Measurements from ENCODE around the gene OR52A5. TPM values are rescaled to one million over a fixed set of nuclear protein-coding genes. Genes with fewer than 3 reads are reported as not detected.

OR52A5 gene
- total RNA-seq, 4 donors from 2014 or later, result 0.12 TPM; not detected in 3

- H3K27ac ChIP-seq, result no peak overlapping the region
- H3K9me3 ChIP-seq, result no peaks in the 10 kb centered on the region
- H3K27me3 ChIP-seq, result no peaks in the 10 kb centered on the region
- ATAC-seq, result peak; percentile 53
- WGBS, 2 donors (ENCODE audit: low coverage in 1 of 2), result 4 to 8% methylated on average over 4 of the region's 4 CpGs
- no peak overlapping the region for H3K4me3 ChIP-seq
- H3K4me1 ChIP-seq, result no peaks in the 10 kb centered on the region
- no peak for TF ChIP-seq POLR2AphosphoS5 (IDR thresholded peaks at IDR 0.05)
- peak; percentile 44 to 77 (median 58) for TF ChIP-seq CTCF (IDR thresholded peaks at IDR 0.05)
- no peaks in the 10 kb centered on the region for H3K36me3 ChIP-seq
These were observed 14.2 kb downstream of the OR52A5 start for GRCh38 chr11:5123802-5124521.

- Histone ChIP-seq H3K9me3 (no peaks in the 10 kb centered on the region), H3K36me3 (no peaks in the 10 kb centered on the region), H3K4me1 (no peaks in the 10 kb centered on the region), H3K4me3 (no peak overlapping the region), H3K27me3 (peaks cover 4% of the 10 kb centered on the region), H3K27ac (no peak overlapping the region)
- no peak for ATAC-seq
- TF ChIP-seq EP300 (IDR thresholded peaks at IDR 0.05) (no peak), POLR2AphosphoS5 (IDR thresholded peaks at IDR 0.05) (no peak), POLR2A (IDR thresholded peaks at IDR 0.05) (no peak), CTCF (IDR thresholded peaks at IDR 0.05) (no peak)
- 68 to 83% methylated on average over 1 of the region's 1 CpG for WGBS, 2 donors (ENCODE audit: low coverage in 1 of 2)
These were observed 19.3 kb downstream of the OR52A5 start for GRCh38 chr11:5118893-5119292.

DNA sequence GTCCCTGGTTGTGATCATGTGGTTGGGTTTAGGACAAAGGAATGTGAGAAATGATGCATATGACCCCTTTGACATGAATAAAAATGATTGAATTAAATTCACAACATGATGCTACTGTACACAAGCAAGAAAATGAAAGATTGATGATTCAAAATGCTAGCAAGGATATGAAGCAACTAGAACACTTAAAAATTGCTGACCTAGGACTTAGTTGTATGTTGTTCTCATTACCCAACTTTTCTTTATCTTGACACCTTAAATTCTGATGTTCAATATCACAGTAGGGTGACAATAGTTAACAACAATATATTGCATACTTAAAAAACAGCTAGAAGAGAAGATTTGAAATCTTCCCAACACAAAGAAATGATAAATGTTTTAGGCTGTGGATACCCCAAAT is 20.6 kb downstream of the OR52A5 start:
- Histone ChIP-seq H3K4me1 (no peaks in the 10 kb centered on the region), H3K4me3 (no peak overlapping the region), H3K27ac (no peak overlapping the region), H3K9me3 (no peaks in the 10 kb centered on the region), H3K27me3 (peaks cover 4% of the 10 kb centered on the region), H3K36me3 (no peaks in the 10 kb centered on the region)
- ATAC-seq, result no peak
- TF ChIP-seq EP300 (IDR thresholded peaks at IDR 0.05) (no peak), POLR2AphosphoS5 (IDR thresholded peaks at IDR 0.05) (no peak), POLR2A (IDR thresholded peaks at IDR 0.05) (no peak), CTCF (IDR thresholded peaks at IDR 0.05) (no peak)

DNA sequence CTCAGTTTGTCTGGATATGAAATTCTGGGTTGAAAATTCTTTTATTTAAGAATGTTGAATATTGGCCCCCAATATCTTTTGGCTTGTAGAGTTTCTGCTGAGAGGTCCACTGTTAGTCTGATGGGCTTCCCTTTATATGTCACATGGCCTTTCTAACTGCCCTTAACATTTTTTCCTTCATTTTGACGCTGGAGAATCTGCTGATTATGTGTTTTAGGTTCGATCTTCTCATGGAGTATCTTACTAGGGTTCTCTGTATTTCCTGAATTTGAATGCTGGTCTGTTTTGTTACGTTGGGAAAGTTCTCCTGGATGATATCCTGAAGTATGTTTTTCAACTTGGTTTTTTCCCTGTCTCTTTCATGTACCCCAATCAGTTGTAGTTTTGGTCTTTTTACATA is 22.8 kb downstream of the OR52A5 start:
- H3K4me1 ChIP-seq, result no peaks in the 10 kb centered on the region
- TF ChIP-seq POLR2AphosphoS5 (IDR thresholded peaks at IDR 0.05), result no peak
- no peak for TF ChIP-seq CTCF (IDR thresholded peaks at IDR 0.05)
- no peak for TF ChIP-seq EP300 (IDR thresholded peaks at IDR 0.05)
- no peak for TF ChIP-seq POLR2A (IDR thresholded peaks at IDR 0.05)
- H3K4me3 ChIP-seq, result no peak overlapping the region
- no peaks in the 10 kb centered on the region for H3K36me3 ChIP-seq
- peaks cover 4% of the 10 kb centered on the region for H3K27me3 ChIP-seq
- 62 to 79% methylated on average over 2 to 3 of the region's 3 CpGs for WGBS, 2 donors (ENCODE audit: low coverage in 1 of 2)
- ATAC-seq, result no peak
- no peak overlapping the region for H3K27ac ChIP-seq
- no peaks in the 10 kb centered on the region for H3K9me3 ChIP-seq

DNA sequence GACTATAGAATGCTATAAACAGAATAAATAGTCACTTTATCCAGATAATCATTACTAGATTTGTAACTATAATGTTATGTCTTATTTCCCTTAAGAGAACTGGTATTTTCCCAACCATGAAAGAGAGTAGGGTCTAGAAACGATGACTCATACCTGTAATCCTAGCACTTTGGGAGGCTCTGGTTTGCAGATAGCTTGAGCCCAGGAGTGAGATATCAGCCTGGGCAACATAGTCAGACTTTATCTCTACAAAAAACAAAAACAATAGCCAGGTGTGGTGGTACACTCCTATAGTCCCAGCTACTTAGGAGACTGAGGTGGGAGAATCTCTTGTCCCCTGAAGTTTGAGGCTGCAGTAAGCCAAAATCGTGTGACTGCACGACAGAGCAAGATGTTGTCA is 30.9 kb downstream of the OR52A5 start:
- WGBS, 2 donors (ENCODE audit: low coverage in 1 of 2), result 74 to 83% methylated on average over 2 to 3 of the region's 3 CpGs

More for the DNA sequence above, 30.9 kb downstream of the OR52A5 start:
- no peak overlapping the region for H3K4me3 ChIP-seq
- no peak overlapping the region for H3K27ac ChIP-seq
- no peaks in the 10 kb centered on the region for H3K27me3 ChIP-seq
- TF ChIP-seq POLR2AphosphoS5 (IDR thresholded peaks at IDR 0.05) (no peak), POLR2A (IDR thresholded peaks at IDR 0.05) (no peak), CTCF (IDR thresholded peaks at IDR 0.05) (no peak), EP300 (IDR thresholded peaks at IDR 0.05) (no peak)
- H3K36me3 ChIP-seq, result no peaks in the 10 kb centered on the region
- no peak for ATAC-seq
- H3K4me1 ChIP-seq, result no peaks in the 10 kb centered on the region
- H3K9me3 ChIP-seq, result no peaks in the 10 kb centered on the region
